Peyer's patch (tissue), 4 donors: ENCODE measurements around the gene DSTYK.

Experiments used
- POLR2A ChIP-seq, 2 donors: fragments of 450-650 bp; IDR thresholded peaks; one replicate each; pipeline ENCODE4 v1.5.1; 2017; ENCODE audit warnings: antibody characterized with exemption in 2 of 2, mild to moderate bottlenecking in 2 of 2, moderate library complexity in 2 of 2
- TF ChIP-seq, protein P1 (sequence below), 6 experiments: fragments of 450-650 bp in 4 of 6; fragments of 200-600 bp in 2 of 6; sonication (generic) in 1 of 6; IDR thresholded peaks; one replicate each; pipeline ENCODE4 v1.5.1; 2017 to 2019; ENCODE audit warnings: antibody characterized with exemption in 6 of 6, mild to moderate bottlenecking in 3 of 6, moderate library complexity in 1 of 6

DNA sequence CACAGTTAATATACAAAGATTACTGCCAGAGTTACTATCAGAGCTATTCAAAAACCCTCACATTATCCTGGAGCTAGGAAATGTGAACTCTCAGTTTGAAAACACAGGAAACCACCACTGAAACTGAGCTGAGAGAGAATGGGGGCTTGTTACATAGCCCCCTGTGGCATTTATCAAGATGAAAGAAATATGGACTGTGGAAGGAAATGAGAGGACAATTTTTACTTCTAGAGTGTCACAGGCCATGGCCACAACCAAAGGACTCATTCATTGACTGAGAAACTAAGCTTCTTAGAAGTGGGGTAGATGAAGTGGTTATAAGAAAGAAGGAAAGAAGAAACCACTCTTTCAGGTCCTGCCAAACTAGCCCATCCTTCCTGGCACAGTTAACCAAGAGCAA lies 25.3 kb downstream of the DSTYK start:
- TF ChIP-seq, protein P1, sequence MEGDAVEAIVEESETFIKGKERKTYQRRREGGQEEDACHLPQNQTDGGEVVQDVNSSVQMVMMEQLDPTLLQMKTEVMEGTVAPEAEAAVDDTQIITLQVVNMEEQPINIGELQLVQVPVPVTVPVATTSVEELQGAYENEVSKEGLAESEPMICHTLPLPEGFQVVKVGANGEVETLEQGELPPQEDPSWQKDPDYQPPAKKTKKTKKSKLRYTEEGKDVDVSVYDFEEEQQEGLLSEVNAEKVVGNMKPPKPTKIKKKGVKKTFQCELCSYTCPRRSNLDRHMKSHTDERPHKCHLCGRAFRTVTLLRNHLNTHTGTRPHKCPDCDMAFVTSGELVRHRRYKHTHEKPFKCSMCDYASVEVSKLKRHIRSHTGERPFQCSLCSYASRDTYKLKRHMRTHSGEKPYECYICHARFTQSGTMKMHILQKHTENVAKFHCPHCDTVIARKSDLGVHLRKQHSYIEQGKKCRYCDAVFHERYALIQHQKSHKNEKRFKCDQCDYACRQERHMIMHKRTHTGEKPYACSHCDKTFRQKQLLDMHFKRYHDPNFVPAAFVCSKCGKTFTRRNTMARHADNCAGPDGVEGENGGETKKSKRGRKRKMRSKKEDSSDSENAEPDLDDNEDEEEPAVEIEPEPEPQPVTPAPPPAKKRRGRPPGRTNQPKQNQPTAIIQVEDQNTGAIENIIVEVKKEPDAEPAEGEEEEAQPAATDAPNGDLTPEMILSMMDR (IDR thresholded peaks at IDR 0.05), result no peak
- no peak for TF ChIP-seq POLR2A (IDR thresholded peaks at IDR 0.05)
